Measurements from ENCODE around the gene CCDC7. TPM values are rescaled to one million over a fixed set of nuclear protein-coding genes. Genes with fewer than 3 reads are reported as not detected.

CCDC7 gene
- 3.1 and 4.0 TPM in 2 replicates for total RNA-seq

DNA sequence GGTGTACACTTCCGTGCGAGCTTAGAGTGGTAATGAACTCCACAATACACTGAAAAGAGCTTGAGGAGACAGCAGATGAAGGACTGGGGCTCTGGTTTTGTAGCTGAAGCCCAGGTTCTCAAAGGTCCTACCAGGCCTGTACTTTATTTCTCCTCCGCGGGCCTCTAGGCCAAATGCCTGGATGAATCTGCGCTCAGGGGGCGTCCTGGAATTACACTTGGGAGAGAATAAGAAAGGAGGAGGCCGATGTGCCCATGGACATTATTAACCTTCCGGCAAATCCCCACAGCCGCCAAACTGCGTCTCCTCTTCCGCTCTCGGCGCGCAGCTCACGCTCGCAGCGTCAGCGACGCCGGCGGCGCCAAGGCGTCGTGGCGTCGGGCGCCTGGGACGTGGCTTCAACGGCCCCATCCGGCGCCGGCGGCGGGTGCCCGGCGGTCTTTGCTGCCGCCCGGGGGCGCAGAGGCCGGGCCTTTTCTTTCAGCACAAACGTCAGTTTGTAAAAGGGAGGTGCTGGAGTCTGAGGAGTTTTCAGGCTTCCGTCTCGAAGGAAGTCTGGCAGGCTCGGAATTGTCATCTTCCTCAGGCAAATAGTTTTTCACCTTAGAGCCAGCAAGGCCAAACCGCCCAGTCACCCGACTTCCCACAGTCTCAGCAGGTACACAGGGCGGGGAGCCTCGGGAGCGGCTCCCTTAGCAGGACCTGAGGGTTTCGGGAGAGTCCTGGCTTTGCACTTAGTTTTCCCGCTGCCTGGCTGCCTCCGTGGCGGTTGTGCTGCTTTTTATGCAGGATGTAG is at the start of gene CCDC7:
Gene CCDC7 (plus strand): TSS at position 401 of the 796 bp plus-strand sequence. CDS start 5,503 bp downstream, outside the sequence.

Other genes starting within 250 kb of the CCDC7 start
- gene EPC1, start 99.0 kb upstream of the CCDC7 start, total RNA-seq, result 20.5 and 29.1 TPM in 2 replicates